Testis (tissue), 2 donors: ENCODE results near the gene SYNGR1.

Experiments
- CTCF ChIP-seq, 3 experiments: fragments of 450-650 bp in 2 of 3; fragments of 200-600 bp in 1 of 3; sonication (generic) in 1 of 3; IDR thresholded peaks; one replicate each; pipeline ENCODE4 v1.5.1; 2016 to 2019; ENCODE audit warnings: antibody characterized with exemption in 3 of 3, mild to moderate bottlenecking in 2 of 3, moderate library complexity in 1 of 3
- POLR2A ChIP-seq: fragments of 450-650 bp; IDR thresholded peaks from one replicate; pipeline ENCODE4 v1.6.1; 2017; ENCODE audit warnings: antibody characterized with exemption, mild to moderate bottlenecking, moderate library complexity

GRCh38 chr22:39315389-39315788 is 34.4 kb upstream of the SYNGR1 start:
- no peak for TF ChIP-seq CTCF (IDR thresholded peaks at IDR 0.05)
- no peak for TF ChIP-seq POLR2A
